OCI-LY3 (cell line): ENCODE data around the gene AGRN.

Source experiments
- CTCF ChIP-seq: fragments of 200-600, 300-600 bp; sonication (generic); IDR thresholded peaks from 2 replicates; pipeline ENCODE4 v1.5.1; 2014; ENCODE audit warnings: antibody characterized with exemption, low read length, low read depth
- EZH2phosphoT487 ChIP-seq: fragments of 200-600 bp; shearing (Covaris generic); IDR thresholded peaks from 2 replicates; pipeline ENCODE4 v1.6.1; 2018; ENCODE audit warnings: antibody characterized with exemption, mixed run types, low read depth

- TF ChIP-seq EZH2phosphoT487 (no peak), CTCF (peak; percentile 47)
Measured at GRCh38 chr1:975896-976683, 43.8 kb upstream of the AGRN start.
